Measurements from ENCODE around the gene ATP10B. TPM values are rescaled to one million over a fixed set of nuclear protein-coding genes. Genes with fewer than 3 reads are reported as not detected.

Gene ATP10B
- total RNA-seq, 6 experiments from 2014 or later = not detected

GRCh38 chr5:160525471-160526261 is 326.3 kb downstream of the ATP10B start:
- no peak for DNase-seq
- peaks cover 2% of the 10 kb centered on the region; the same call in 1 of the 2 replicates for H3K27me3 Mint-ChIP-seq (ENCODE audit: insufficient read depth)
- TF ChIP-seq CTCF (IDR thresholded peaks at IDR 0.05) = no peak
- H3K4me3 Mint-ChIP-seq = no peak overlapping the region
- no peaks in the 10 kb centered on the region for H3K4me1 Mint-ChIP-seq (ENCODE audit: low read depth)
- no peak overlapping the region for H3K27ac Mint-ChIP-seq
- no peaks in the 10 kb centered on the region for H3K9me3 Mint-ChIP-seq
- H3K36me3 Mint-ChIP-seq (ENCODE audit: low read depth) = no peaks in the 10 kb centered on the region

DNA sequence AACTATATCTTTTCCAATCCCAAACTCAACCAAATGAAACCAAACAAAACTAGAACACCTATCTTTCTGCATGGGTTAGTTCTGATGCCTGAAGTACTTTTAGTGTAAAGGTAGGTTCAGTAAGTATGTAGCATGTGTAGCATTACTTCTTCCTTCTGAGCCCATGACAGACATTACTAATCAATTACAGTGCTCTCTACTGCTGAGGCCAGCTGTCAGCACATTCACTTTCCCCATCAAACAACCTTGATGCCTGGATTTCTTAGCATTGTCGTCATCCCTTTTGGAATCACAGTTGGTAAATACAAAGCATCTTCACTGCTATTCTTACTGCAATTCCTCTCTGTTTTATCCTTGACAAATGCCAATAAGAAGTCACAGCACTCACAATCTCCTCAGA is 327.2 kb downstream of the ATP10B start:
- Mint-ChIP-seq H3K9me3 (no peaks in the 10 kb centered on the region), H3K27me3 (ENCODE audit: insufficient read depth) (peaks cover 2% of the 10 kb centered on the region), H3K4me3 (no peak overlapping the region), H3K27ac (no peak overlapping the region), H3K36me3 (ENCODE audit: low read depth) (no peaks in the 10 kb centered on the region), H3K4me1 (ENCODE audit: low read depth) (no peaks in the 10 kb centered on the region)
- DNase-seq = no peak
- no peak for TF ChIP-seq CTCF (IDR thresholded peaks at IDR 0.05)

DNA sequence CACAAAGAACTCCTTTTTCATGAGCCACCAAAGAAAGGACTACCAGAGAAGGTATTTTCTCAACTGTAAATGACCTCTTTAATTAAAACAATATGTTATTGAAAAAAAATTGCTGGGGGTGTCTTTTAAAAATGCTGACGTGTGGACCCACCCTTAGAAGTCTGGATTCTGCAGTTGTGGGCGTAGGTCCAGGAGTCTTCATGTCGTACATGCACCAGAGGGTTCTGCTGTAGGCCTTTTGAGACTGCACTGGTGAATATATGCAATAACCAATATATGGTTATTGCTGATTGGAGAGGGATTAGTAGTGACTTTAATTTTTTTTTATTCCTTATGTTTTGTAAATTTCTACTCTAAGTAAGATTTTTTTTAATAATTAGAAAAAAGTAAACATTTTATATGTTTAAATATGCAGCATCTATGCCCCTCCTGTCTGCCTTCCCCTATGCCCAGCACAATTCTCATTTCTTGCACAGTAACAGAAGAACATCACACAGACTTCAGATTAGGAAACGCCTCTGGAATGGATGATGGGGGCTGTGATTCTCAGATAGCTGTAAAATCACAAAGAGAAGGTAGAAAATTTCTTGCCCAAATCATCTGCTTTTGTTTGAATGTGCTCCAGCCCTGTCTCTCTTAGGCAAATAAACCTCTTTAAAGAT is 328.4 kb downstream of the ATP10B start:
- H3K4me1 Mint-ChIP-seq (ENCODE audit: low read depth) = no peaks in the 10 kb centered on the region
- no peak overlapping the region for H3K27ac Mint-ChIP-seq
- H3K9me3 Mint-ChIP-seq = no peaks in the 10 kb centered on the region

GRCh38 chr5:160521392-160521663 is 330.7 kb downstream of the ATP10B start:
- Mint-ChIP-seq H3K27me3 (ENCODE audit: insufficient read depth) (peaks cover 6% of the 10 kb centered on the region), H3K36me3 (ENCODE audit: low read depth) (no peaks in the 10 kb centered on the region), H3K4me3 (no peak overlapping the region), H3K27ac (no peak overlapping the region), H3K4me1 (ENCODE audit: low read depth) (no peaks in the 10 kb centered on the region), H3K9me3 (no peaks in the 10 kb centered on the region)
- TF ChIP-seq CTCF (IDR thresholded peaks at IDR 0.05) = no peak
- DNase-seq = no peak

More for the DNA sequence above, 328.4 kb downstream of the ATP10B start:
- H3K36me3 Mint-ChIP-seq (ENCODE audit: low read depth) = no peaks in the 10 kb centered on the region
- H3K27me3 Mint-ChIP-seq (ENCODE audit: insufficient read depth) = peaks cover 6% of the 10 kb centered on the region
- H3K4me3 Mint-ChIP-seq = no peak overlapping the region
- TF ChIP-seq CTCF (IDR thresholded peaks at IDR 0.05) = no peak
- DNase-seq = no peak

DNA sequence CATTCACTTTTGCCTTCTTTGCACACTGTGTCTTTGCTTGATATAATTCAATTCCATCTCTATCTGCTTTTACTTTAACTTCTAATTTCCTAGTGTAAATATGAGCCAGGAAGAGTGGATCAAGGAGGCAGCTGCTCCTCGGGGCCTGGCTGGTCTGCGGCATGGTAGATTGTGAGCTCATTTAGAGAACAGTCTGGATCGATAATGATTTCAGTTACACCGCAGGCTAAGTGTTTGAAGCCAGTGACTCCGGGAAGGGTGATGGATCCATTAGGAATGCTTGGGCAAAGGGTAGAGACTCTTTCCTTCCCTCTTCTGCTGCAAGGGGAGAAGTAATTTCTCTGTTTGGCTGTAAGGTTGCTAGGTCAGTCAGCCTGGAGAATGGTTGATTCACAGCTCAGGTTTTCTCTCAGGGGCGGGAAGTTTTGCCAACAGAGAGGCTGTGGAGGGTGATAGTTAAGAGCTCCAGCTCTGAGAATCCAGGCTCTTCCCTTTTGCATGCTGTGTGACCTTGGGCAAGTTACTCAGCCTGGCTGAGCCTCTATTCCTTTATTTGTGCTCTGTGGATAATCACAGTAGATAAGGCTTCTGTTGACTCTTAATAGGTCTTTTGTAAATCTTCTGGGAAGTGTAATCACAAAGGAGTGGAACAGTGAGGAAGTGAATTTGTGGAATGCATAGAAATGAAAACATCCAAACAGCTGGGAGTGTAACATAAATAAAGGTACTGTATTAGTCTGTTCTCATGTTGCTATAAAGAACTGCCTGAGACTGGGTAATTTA is 331.2 kb downstream of the ATP10B start:
- no peaks in the 10 kb centered on the region for H3K36me3 Mint-ChIP-seq (ENCODE audit: low read depth)
- H3K4me3 Mint-ChIP-seq = no peak overlapping the region
- H3K27ac Mint-ChIP-seq = no peak overlapping the region
- DNase-seq = no peak
- H3K27me3 Mint-ChIP-seq (ENCODE audit: insufficient read depth) = peaks cover 6% of the 10 kb centered on the region
- no peaks in the 10 kb centered on the region for H3K4me1 Mint-ChIP-seq (ENCODE audit: low read depth)
- no peak for TF ChIP-seq CTCF (IDR thresholded peaks at IDR 0.05)
- no peaks in the 10 kb centered on the region for H3K9me3 Mint-ChIP-seq

Measured in HFFc6 (cell line).